SK-N-SH treated with all-trans-retinoic acid at 6 μM for 48 hours (cell line): ENCODE data around the gene CDKN2AIP.

Experiments
- BACH2 ChIP-seq: fragments of 250-450 bp; sonication (Bioruptor Pico); IDR thresholded peaks from 2 replicates; pipeline ENCODE4 v1.9.0; 2021; ENCODE audit warnings: mild to moderate bottlenecking, borderline replicate concordance
- ESRRG ChIP-seq: fragments of 250-450 bp; sonication (Bioruptor Pico); IDR thresholded peaks from 2 replicates; pipeline ENCODE4 v1.6.1; 2021; ENCODE audit warnings: mild to moderate bottlenecking
- SNAI2 ChIP-seq: fragments of 250-450 bp; sonication (Bioruptor Pico); IDR thresholded peaks from 2 replicates; pipeline ENCODE4 v1.5.0; 2020; ENCODE audit warnings: mild to moderate bottlenecking, moderate library complexity
- TCF4 ChIP-seq: fragments of 250-450 bp; sonication (Bioruptor Pico); IDR thresholded peaks from 2 replicates; pipeline ENCODE4 v1.8.0; 2021; ENCODE audit warnings: mild to moderate bottlenecking, moderate library complexity, borderline replicate concordance
- ZFP30 ChIP-seq: fragments of 450-650 bp; formaldehyde crosslinking; IDR thresholded peaks from 2 replicates; pipeline ENCODE4 v1.5.0; 2022; ENCODE audit warnings: mild to moderate bottlenecking, moderate library complexity
- TF ChIP-seq, protein P1 (sequence below): fragments of 250-450 bp; sonication (Bioruptor Pico); IDR thresholded peaks from 2 replicates; pipeline ENCODE4 v1.5.1; 2021; ENCODE audit warnings: mild to moderate bottlenecking, moderate library complexity
- TF ChIP-seq, protein P2 (sequence below): fragments of 250-450 bp; sonication (Bioruptor Pico); IDR thresholded peaks from 2 replicates; pipeline ENCODE4 v1.5.0; 2020; ENCODE audit warnings: mild to moderate bottlenecking, moderate library complexity

DNA sequence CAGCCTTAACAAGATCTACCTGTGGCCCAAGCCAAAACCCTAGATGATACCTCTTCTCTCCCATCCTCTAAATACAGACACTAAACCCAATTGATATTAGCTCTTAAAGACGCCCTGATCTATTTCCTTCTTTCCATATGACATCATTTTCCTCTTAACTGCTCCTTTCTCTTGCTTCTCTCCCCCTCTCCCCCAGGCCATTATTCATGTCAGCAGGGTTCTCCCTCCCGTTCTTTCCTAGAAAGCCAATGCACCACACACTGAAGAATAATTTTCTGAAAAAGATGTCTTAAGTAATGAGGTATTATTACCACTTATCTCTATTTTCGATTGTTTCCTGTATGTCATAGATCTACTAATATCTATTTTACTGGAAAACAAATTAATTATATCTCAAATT is 50.7 kb downstream of the CDKN2AIP start:
- no peak for TF ChIP-seq BACH2
- no peak for TF ChIP-seq ESRRG (CRISPR knock-in tag)
- TF ChIP-seq, protein P1, sequence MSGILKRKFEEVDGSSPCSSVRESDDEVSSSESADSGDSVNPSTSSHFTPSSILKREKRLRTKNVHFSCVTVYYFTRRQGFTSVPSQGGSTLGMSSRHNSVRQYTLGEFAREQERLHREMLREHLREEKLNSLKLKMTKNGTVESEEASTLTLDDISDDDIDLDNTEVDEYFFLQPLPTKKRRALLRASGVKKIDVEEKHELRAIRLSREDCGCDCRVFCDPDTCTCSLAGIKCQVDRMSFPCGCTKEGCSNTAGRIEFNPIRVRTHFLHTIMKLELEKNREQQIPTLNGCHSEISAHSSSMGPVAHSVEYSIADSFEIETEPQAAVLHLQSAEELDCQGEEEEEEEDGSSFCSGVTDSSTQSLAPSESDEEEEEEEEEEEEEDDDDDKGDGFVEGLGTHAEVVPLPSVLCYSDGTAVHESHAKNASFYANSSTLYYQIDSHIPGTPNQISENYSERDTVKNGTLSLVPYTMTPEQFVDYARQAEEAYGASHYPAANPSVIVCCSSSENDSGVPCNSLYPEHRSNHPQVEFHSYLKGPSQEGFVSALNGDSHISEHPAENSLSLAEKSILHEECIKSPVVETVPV (CRISPR knock-in tag) = no peak
- TF ChIP-seq, protein P2, sequence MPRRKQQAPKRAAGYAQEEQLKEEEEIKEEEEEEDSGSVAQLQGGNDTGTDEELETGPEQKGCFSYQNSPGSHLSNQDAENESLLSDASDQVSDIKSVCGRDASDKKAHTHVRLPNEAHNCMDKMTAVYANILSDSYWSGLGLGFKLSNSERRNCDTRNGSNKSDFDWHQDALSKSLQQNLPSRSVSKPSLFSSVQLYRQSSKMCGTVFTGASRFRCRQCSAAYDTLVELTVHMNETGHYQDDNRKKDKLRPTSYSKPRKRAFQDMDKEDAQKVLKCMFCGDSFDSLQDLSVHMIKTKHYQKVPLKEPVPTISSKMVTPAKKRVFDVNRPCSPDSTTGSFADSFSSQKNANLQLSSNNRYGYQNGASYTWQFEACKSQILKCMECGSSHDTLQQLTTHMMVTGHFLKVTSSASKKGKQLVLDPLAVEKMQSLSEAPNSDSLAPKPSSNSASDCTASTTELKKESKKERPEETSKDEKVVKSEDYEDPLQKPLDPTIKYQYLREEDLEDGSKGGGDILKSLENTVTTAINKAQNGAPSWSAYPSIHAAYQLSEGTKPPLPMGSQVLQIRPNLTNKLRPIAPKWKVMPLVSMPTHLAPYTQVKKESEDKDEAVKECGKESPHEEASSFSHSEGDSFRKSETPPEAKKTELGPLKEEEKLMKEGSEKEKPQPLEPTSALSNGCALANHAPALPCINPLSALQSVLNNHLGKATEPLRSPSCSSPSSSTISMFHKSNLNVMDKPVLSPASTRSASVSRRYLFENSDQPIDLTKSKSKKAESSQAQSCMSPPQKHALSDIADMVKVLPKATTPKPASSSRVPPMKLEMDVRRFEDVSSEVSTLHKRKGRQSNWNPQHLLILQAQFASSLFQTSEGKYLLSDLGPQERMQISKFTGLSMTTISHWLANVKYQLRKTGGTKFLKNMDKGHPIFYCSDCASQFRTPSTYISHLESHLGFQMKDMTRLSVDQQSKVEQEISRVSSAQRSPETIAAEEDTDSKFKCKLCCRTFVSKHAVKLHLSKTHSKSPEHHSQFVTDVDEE (CRISPR knock-in tag) = no peak
- no peak for TF ChIP-seq ZFP30
- TF ChIP-seq TCF4 = no peak
- no peak for TF ChIP-seq SNAI2 (CRISPR knock-in tag)
